ENCODE measurements around the gene ACTRT2.

The ACTRT2 gene

GRCh38 chr1:3021233-3021671, at the start of gene ACTRT2:
TSS of gene ACTRT2 (plus strand) at chr1:3021467. CDS start at chr1:3021687, 220 bp downstream.
- no peak for DNase-seq

DNA sequence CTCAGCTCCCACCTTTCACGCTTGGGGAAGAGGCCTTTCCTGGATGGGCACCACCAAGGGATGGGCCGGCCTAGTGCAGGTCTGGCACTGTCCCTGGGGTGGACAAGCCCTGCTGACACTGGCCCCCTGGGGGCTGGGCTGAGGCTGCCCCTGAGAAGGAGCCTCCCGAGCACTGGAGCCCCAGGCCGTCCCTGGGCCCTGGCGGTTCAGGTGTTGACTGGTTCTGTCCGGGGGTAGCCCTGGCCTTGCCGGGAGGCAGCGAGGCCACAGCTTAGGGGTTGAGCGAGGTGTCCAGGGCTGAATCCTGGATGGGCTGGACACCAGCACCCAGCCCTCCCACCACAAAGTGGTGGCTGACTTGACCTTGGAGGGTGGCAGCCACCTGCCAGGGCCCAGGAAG, 49.7 kb upstream of the ACTRT2 start:
- DNase-seq, result no peak

DNA sequence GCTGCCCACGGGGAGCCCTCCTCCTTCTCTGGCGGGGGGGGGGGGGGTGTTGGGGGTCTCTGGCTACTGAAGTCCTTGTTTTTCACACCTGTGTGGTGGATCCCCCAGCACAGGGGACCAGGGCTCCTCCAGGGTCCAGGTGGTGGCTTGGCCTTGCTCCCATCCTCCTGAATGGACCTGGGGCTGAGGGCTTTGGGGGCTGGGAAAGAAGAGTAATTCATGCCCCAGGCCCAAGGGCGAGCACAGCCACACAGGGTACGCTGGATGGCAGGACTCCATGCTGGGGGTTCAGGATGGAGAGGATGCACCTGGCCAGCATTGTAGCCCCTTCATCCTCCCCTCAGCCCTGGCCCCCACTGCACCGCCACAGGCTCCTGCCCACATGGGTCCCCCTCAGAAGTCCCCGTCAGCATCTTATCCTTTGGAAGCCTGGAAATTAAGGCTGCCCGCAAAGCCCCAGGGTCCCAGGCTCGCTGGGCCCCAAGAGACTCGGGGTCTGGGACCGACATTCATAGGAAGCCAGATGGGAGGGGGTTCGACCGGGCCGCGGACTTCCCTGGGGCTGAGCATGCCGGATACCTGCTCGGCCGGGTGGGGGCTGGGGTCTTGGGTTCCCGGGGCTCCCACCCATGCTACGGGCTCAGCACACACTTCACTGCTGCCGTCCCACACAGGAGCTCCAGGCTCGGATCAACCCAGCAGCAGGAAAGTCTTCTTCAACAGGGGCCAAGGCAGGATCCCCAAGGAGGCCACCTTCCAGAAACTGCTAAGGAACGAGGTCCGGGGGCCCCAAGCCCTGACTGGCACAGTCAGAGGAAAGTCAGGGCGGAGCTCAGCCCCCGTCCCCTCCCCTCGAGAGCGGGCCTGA, 49.0 kb upstream of the ACTRT2 start:
- DNase-seq, result no peak

GRCh38 chr1:2972879-2973575, 48.2 kb upstream of the ACTRT2 start:
- DNase-seq, result no peak

DNA sequence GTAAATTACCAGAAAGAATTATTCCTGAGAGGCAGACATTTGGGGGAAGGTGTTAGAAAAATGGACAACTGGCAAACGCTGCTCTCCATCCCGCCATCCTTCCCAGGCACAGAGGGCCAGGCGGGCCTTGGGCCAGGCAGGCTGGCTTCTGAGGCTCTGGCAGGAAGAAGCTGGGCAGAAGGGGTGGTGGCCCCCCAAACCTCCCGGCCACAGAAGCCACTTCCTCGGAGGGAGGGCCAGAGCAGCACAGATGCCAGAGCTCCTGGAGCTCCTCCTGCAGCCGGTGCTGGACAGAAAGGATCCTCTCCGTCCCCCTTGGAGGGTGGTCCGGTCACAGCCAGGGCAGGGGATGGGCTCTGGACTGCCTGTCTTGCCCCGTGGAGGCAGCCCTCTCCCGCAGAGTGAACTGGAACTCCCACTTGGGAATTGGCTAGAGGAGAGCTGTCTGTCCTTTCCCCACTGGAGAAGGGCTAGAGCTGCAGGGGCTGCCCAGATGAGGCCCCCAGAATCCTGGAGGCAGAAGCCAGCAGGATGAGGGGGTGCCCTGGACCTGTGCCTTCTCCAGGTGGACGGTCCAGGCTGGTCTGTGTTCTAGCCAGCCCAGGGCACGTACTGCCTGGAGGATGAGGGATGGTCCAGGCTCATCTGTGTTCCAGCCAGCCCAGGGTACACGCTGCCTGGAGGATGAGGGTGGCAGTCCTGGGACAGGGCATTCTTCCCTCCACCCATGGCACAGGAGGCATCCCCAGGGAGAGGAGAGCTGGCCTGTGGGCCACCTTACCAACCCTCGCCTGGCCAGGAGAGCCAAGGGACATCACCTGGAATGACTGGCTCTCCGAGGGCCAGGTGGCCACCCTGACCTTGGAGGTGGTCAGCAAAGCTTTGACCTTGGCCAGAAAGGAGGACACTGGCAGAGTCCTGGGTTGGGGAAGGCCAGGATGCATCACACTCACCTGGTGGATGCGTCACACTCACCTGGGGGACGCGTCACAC, 47.4 kb upstream of the ACTRT2 start:
- DNase-seq, result no peak

GRCh38 chr1:2974701-2975301, 46.5 kb upstream of the ACTRT2 start:
- DNase-seq, result no peak

DNA sequence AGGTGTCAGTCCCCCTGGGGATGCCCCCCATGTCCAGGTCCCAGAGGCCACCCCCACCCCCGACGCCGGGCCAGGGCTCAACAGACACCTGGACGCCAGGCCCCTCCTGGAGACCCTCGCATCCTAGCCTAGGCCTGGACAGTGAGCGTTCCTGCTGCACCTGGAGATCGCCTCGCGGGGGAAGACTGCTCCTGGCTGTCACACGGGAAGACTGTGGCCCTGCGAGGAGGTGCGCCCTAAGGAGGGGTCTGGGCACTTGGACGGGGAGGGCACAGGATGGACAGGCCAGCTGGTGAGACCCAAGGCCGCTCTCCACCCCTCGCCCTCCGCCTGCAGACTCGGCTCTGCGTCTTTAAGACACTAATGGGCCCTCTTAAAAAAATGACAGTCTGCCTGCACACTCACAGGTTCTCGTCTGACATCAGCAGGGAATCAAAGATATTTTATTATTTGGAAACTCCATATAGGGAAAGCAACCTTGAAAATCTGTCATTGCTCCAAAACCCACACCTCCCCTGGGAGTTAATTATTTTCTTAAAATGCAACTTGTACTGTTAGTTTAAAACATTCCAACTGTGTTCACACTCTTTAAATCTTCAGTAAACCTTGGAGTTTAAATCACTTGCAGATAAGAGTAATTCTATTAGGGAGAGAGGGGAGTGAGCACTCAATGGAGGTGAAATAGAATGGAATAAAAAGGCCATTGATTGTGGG, 45.6 kb upstream of the ACTRT2 start:
- no peak for DNase-seq

DNA sequence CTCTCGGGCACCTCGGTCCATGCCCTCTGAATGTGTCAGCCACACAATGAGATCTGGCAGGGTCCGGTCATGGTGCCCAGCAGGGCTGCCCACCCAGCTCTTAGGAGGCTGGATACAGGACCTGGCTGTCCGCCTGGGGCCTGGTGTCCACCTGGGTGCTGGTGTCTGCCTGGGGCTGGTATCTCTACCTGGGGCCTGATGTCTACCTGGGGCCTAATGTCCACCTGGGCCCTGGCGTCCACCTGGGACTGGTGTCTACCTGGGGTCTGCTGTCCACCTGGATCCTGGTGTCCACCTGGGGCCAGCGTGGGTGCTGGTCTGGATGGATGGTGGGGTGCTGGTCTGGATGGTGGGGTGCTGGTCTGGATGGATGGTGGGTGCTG, 45.1 kb upstream of the ACTRT2 start:
- no peak for DNase-seq

- no peak for DNase-seq
Observed at GRCh38 chr1:2977886-2978611, 43.2 kb upstream of the ACTRT2 start.

GRCh38 chr1:2978691-2979190, 42.5 kb upstream of the ACTRT2 start:
- no peak for DNase-seq

GRCh38 chr1:2979191-2980072, 41.8 kb upstream of the ACTRT2 start:
- DNase-seq, result no peak

DNA sequence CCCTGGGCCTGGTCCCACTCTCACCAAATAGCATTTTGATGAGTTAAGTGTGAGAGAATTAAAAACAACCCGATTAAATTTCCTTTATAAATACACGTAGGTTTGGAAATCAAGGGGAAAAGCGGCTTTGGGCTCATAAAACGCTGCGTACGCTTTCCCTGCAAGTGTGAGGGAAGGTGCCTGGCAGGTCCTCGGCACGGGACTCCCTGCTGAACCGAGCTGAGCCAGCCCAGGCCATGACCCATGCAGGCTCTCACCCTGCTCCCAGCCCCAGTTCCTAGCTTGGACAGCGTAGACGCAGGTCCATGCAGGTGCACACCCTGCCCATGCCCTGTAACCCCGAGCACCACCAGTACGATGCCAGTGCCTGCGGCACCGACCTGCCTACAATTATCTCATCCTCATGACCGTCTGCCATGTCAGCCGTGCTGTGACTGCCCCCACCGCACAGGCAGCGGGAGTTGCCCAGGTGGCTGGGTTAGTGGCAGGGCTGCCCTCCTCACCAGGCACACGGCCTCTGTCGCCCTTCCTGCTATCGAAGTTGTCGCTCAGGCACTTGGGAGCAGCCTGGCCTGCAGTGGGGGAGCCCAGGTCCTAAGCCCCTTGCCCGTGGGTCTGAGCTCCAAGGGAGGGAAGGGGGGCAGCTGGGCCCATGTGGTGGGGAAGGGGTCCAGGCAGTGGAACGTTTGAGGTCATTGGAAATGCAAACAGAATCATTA, 41.0 kb upstream of the ACTRT2 start:
- no peak for DNase-seq

DNA sequence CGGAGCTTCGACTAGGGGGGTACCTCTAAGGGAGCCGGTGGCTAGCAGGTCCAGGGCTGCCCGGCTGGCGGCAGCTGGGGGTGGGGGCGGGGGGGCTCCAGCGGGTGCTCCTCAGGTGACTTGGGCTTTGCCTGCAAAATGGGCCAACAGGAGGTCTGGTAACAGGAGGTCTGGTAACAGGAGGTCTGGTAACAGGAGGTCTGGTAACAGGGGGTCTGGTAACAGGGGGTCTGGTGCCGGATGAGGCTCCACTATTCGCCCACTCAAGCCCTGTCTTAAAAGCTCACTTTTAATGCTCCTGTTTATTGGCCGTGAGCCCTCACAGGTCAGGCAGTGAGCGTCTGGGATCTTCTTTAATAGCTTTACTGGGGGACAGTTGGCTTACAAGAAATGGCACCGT, 40.4 kb upstream of the ACTRT2 start:
- no peak for DNase-seq

DNA sequence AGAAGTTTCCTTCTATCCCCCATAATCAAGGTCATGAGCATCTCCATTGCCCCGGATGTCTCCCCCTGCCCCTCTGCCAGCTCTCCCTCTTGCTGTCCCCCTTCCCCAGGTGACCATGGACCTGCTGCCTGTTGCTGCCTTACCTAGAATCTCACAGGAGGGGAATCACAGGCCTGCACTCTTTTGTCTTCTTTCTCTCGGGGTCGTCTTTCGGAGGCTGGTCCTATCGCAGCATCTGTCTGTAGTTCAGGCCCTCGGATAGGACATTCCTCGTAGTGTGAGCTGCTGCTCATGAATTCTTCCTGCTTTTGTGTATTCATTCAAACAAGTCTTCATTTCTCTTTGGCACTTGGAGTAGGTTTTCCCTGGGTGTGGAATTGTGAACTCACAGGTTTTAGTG, 39.9 kb upstream of the ACTRT2 start:
- no peak for DNase-seq

GRCh38 chr1:2981981-2982614, 39.2 kb upstream of the ACTRT2 start:
- no peak for DNase-seq

DNA sequence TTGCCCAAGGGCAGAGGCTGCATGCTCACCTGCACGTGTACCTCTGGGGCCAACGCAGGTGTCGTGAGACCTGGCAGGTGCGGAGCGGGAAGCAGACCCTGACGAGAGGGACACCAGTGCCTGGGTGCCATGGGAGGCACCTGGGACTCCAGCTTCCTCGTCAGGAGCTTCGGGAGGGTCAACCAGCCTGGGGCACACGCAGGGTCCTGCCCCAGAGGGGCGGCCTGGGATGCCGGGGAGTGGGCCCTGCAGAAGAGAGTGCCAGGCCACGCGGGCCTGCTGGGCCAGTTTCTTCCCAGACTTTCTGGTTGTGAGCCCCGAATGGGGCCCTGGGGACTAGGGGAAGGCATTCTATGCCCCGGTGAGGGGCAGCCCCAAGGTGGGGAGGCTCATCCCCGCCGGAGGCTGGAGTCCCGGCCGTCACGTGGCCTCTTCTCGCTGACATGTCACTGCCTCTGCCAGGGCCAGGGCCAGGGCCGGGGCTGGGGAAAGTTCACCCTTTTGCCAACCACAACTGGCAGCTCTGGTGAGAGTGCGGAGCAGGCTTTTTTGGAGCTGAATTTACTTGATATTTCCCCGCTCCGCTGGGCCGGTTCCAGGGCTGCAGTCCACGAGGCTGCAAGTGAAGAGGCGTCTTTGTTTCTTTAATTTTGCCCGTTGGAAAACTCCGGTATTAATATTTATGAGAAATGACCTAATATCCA, 38.5 kb upstream of the ACTRT2 start:
- DNase-seq, result no peak

GRCh38 chr1:2983319-2983705, 38.0 kb upstream of the ACTRT2 start:
- no peak for DNase-seq

Measured in DMS53 (cell line).